Measurements from ENCODE around the gene MED16.
A peak's percentile ranks its signal among the peaks of the same experiment; 100 is the strongest.

MED16 gene

GRCh38 chr19:928471-929202 lies 35.6 kb upstream of the MED16 start:
- DNase-seq, result no peak

DNA sequence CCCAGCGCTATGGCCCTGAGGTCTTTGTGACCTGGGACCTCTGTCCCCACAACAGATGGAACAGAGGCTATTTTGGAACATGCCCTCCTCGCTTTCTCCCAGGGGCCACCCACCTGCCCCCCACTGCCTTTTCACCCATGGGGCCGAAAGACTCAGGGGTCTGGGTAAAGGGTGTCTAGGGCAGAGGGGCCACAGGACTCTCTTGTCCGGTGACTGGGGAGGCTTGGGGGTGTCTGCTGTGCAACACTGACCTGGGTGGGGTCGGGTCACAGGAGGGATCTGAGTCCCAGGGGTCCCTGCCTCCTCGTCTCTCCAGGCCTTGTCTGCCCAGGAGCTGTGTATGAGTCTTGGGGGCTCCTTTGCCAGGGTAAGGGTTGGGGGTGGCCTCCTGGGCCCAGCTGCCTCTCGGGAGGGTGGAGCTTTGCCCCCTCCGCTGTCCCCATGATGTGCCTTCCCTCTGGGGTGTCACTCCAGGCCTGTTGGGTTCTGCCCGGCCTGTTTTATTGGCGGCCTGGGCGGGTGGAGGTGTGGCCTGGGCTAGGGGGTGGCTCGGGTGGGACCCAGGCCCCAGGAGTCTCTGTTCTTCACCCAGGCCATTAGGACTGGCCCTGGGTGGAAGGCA lies 34.9 kb upstream of the MED16 start:
- no peak for DNase-seq

DNA sequence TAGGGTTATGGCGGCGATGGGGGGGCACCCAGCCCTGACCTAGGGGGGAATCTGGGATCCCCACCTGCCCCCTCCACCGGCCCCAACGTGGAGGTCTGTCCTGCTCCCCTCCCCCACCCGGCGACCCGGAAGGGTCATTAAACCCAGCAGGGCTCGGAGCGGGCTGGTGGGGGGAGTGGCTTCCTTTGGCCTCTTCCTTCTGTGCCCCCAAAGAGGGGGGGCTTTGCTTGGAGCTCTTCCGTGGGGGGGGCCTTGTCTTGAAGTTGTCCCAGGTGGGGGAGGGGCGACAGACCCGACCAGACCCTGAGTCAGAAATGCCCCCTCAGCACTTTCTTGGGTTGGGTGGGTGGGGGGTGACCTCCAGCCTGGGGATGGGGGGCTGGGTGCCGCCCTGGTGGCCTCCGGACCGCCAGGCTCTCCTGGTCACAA lies 34.4 kb upstream of the MED16 start:
- no peak for DNase-seq

- no peak for DNase-seq
These were observed 33.8 kb upstream of the MED16 start for GRCh38 chr19:926589-927350.

DNA sequence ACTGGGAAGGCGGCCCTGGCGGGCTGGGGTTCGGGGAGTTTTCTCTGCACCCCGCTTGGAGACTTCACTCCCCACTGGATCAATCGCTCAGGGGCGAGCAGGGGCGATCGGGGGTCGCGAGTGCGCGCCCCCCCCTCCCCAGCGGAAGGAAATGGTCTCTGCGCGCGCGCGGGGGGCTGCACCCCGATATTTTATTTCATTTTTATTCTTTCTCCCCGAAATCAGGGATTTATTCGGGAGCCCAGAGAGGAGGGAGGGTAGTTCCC lies 33.3 kb upstream of the MED16 start:
- DNase-seq, result no peak

DNA sequence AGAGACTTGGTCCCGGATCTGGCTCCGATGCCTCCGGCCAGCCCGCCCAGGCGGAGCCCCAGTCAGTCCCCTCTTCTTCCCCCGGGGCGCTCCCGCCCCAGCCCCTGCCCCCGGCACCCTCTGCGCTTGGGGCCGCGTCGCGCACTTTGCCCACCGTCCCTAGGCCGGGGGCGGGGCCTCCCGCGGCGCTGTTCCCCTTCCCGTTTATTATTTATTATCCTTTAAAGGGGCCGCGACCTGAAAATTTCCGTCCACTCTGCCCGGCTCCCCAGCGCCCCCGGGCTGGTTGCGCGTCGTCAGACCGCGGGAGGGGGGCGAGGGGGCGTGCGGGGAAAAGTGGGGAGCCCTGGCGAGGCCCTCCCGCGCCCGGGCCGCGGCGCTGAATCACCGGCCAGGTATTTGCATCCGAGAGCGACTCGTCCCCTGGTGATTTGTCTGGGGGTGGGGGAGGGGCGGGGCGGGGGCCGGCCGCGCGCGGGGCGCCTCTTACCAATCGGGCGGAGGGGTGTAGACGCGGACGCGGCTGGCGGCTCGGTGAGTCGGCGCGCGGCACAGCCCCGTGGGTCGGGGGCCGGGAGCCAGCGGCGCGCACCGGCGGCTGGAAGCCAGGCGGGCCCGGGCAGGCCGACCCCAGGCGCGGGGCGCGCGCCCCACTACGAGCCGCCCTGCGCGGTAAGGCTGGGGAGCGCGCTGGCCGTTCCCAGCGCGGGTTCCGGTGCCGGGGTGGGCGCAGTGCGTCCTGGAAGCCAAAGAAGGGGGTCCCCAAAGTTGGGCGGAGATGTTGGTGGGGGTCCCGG lies 32.7 kb upstream of the MED16 start, which contains the start of gene ARID3A:
TSS of gene ARID3A (plus strand) at position 510 of the 797 bp plus-strand sequence. CDS start 3,494 bp downstream, outside the sequence.
- DNase-seq, result peak; percentile 60

- DNase-seq, result peak; percentile 60
These were observed 32.1 kb upstream of the MED16 start for GRCh38 chr19:925087-925525.

DNA sequence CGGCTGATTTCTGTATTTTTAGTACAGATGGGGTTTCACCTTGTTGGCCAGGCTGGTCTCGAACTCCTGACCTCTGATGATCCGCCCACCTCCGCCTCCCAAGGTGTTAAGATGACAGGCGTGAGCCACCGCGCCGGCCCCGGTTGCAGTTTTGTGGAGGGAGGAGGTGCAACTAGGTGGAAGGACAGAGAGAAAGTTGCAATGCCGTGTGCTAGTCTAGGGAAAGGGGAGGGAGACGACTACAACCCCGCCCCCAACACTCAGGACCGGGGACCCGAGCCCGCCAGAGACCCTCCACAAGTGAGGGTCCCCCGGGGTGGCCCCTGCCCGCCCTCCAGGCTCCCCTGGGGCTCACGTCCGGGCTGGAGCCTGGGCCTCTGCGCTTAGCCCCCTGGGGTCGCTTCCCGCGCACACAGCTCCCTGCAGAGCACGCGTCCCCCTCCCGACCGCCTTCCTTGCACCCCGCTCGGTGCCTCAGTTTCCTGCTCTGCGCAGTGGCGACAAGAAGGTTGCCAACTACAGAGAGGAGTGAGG lies 31.6 kb upstream of the MED16 start:
- DNase-seq, result no peak

- DNase-seq, result peak; percentile 53
These were observed 27.3 kb upstream of the MED16 start for GRCh38 chr19:920051-920864.

- no peak for DNase-seq
These were observed 26.4 kb upstream of the MED16 start for GRCh38 chr19:919199-920050.

GRCh38 chr19:918481-919198 lies 25.7 kb upstream of the MED16 start:
- no peak for DNase-seq

GRCh38 chr19:918152-918437 lies 25.1 kb upstream of the MED16 start:
- DNase-seq, result no peak

DNA sequence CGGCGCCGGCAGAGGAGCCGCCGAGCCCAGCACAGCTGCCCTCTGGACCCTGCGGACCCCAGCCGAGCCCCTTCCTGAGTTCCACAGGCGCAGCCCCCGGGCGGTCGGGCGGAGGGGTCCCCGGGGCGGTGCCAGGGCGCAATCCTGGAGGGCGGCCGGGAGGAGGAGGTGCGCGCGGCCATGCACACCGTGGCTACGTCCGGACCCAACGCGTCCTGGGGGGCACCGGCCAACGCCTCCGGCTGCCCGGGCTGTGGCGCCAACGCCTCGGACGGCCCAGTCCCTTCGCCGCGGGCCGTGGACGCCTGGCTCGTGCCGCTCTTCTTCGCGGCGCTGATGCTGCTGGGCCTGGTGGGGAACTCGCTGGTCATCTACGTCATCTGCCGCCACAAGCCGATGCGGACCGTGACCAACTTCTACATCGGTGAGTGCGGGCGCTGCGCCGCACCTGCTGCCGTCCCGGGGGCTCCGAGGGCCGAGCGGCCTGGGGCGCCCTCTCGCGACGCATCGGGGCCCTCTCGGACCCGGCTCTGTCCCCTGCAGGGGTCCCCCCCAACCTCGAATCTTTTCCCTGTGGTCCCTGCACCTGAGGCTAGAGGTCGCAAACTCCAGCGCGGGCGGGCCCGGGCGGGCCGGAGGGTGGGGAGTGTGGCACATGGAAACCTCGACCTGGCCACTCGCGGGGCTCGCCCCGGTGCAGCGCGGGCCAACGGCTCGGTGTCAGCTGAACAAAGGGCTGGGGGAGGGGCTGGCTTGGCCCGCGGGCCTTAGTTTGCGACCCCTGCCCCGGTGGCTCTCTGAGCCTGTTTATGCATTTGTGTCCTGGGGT lies 24.6 kb upstream of the MED16 start, which contains the start of gene KISS1R:
TSS of gene KISS1R (plus strand) at position 11 of the 829 bp plus-strand sequence. CDS start at position 181, 170 bp downstream.
- DNase-seq, result peak; percentile 11

DNA sequence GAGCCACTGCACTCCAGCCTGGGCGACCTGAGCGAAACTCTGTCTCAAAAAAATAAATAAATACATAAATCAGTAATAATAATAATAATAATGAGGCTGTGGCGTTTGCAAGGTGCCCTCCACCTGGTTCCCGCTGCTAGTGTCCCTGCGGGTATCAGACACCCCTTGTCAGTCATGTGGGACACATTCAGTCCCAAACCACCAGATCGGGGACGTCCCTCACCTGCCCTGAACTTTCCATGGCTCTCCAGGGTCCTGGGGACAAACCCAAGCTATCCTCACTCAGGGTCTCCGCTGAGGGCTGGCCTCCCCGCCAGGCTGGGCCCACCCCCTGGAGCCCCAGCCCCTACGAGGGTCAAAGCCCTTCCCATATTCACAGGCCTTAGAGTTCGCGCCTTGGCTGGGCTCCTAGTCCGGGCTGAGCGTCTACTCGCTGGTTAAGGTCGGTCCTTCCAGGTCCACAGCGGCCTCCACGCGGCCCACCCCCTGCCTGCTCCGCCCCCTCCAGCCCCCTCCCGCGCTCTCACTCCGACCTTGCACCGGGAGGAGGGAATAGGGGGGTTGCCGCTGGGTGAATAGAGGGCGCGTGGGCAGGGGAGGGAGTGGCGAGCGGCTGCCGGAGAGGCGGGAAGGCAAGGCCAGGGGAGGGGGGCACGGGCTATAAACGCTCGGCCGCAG lies 23.8 kb upstream of the MED16 start:
- DNase-seq, result no peak

DNA sequence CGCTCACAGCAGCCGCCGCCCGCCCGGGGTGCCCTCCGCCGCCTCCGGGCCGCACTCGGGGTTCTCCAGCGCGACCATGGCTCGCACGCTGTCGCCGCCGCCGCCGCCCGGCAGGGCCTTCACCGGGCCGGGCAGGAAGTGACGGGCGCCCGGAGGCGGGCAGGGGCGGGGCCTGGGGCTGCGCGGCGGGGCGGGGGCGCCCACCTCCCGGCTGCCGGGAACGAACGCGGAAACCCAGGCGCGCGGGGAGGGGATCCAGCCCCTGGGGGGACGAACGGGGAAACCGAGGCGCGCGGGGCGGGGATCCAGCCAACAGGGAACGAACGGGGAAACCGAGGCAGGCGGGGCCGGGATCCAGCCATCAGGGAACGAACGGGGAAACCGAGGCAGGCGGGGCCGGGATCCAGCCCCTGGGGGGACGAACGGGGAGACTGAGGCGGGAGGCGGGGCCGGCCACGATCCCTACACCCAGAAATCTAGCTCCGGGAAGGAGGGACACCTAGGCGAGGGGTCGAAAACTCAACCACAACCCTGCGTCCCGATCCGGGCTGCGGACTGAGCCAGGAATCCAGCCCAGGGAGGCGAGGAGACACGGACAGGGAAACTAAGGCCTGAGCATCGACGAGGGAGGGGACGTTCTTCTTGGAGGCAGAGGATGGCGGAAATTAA lies 20.2 kb upstream of the MED16 start, which contains the start of gene R3HDM4:
TSS of gene R3HDM4 (minus strand) at position 140 of the 669 bp plus-strand sequence. CDS start at position 78, 62 bp downstream.
- peak; percentile 69 for DNase-seq

DNA sequence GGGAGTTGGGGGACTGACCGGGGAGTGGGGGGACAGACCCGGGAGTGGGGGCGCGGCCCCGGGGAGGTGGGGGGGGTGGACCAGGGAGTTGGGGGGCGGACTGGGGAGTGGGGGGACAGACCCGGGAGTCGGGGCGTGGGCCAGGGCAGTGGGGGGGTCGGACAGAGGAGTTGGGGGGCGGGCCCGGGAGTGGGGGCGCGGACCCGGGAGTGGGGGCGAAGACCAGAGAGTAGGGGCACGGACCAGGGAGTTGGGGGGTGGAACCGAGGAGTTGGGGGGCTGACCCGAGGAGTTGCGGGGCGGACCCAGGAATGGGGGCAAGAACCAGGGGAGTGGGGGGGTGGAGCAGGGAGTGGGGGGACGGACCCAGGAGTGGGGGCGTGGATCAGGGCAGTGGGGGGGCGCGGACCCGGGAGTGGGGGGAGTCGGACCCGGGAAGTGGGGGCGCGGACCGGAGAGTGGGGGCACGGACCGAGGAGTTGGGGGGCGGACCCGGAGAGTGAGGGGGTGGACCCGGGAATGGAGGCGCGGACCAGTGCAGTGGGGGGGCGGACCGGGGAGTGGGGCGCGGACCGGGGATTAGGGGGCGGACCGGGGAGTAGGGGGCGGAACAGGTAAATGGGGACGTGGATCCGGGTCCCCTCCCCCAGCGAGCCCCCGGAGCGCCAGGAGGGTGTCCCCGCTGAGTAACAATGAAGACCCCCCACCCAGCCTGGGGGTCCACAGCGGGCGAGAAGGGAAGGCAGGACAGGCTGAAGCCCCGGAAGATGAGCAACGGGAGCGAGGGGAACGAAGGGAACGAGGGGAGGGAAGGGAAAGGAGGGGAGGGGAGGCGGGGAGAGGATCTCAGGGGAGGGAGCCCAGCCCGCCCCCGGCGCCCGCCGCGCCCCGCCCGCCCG lies 19.4 kb upstream of the MED16 start:
- peak; percentile 41 for DNase-seq
